HEK293 (cell line): ENCODE data around the gene CD79A.

ENCODE experiments used
- CTCF ChIA-PET: fragments of 350-600 bp; formaldehyde crosslinking; extraction: SDS; loops from one replicate; lab custom pipeline; 2021; ENCODE audit warnings: antibody characterized with exemption; lab: Yijun Ruan, JAX
- POLR2A ChIA-PET: fragments of 300-600 bp; formaldehyde crosslinking; extraction: SDS; loops from one replicate; lab custom pipeline; 2020; ENCODE audit warnings: antibody characterized with exemption, inconsistent platforms; lab: Yijun Ruan, JAX
- H3K27ac ChIP-seq: fragments of 200-500 bp; sonication (Bioruptor generic); 2 replicates; pipeline ENCODE4 v1.5.1; 2014; ENCODE audit warnings: low read depth, low read length, control low read depth, inconsistent platforms; ENCODE audit errors: extremely low read depth
- H3K36me3 ChIP-seq, 2 experiments: fragments of 200-500 bp in 1 of 2; sonication (Bioruptor generic) in 1 of 2; 1 replicate in 1 of 2; 2 replicates in 1 of 2; pipeline ENCODE4 v1.5.1; 2014 to 2017; ENCODE audit warnings: inconsistent platforms in 2 of 2, low read length in 2 of 2; ENCODE audit not compliant: control insufficient read depth in 2 of 2, insufficient read depth in 1 of 2
- H3K4me1 ChIP-seq: fragments of 200-500 bp; sonication (Bioruptor generic); 2 replicates; pipeline ENCODE4 v1.5.1; 2014; ENCODE audit warnings: mild to moderate bottlenecking, low read length, inconsistent platforms; ENCODE audit not compliant: control insufficient read depth, insufficient read depth
- H3K4me3 ChIP-seq: 2 replicates; pipeline ENCODE4 v1.5.1; 2011; ENCODE audit warnings: low read depth, mild to moderate bottlenecking, control low read depth, low read length, moderate library complexity
- H3K9me3 ChIP-seq: fragments of 200-500 bp; sonication (Bioruptor generic); 2 replicates; pipeline ENCODE4 v1.5.1; 2014; ENCODE audit warnings: low read depth, low read length, inconsistent platforms; ENCODE audit not compliant: control insufficient read depth, insufficient read depth
- BCL11A ChIP-seq: fragments of 450-650 bp; formaldehyde crosslinking; IDR thresholded peaks from 2 replicates; pipeline ENCODE4 v1.5.1; 2016; ENCODE audit warnings: low read depth, missing biosample characterization, missing genetic modification characterization
- CTCF ChIP-seq: fragments of 450-650 bp; formaldehyde crosslinking; IDR thresholded peaks from 2 replicates; pipeline ENCODE4 v1.5.1; 2016; ENCODE audit warnings: missing biosample characterization, missing genetic modification characterization
- GLI4 ChIP-seq: fragments of 450-650 bp; formaldehyde crosslinking; IDR thresholded peaks from 2 replicates; pipeline ENCODE4 v1.5.1; 2016; ENCODE audit warnings: missing biosample characterization, missing genetic modification characterization
- KLF1 ChIP-seq: fragments of 450-650 bp; formaldehyde crosslinking; IDR thresholded peaks from 2 replicates; pipeline ENCODE4 v1.5.1; 2016; ENCODE audit warnings: missing biosample characterization, missing genetic modification characterization
- KLF10 ChIP-seq: fragments of 450-650 bp; IDR thresholded peaks from 2 replicates; pipeline ENCODE4 v1.5.1; 2018; ENCODE audit warnings: missing biosample characterization, mild to moderate bottlenecking, missing genetic modification characterization
- PRDM6 ChIP-seq: fragments of 450-650 bp; formaldehyde crosslinking; IDR thresholded peaks from 2 replicates; pipeline ENCODE4 v1.5.1; 2017; ENCODE audit warnings: missing biosample characterization, missing genetic modification characterization
- SP7 ChIP-seq: fragments of 450-650 bp; formaldehyde crosslinking; IDR thresholded peaks from 2 replicates; pipeline ENCODE4 v1.5.1; 2016; ENCODE audit warnings: missing biosample characterization, missing genetic modification characterization
- ZBTB17 ChIP-seq: fragments of 450-650 bp; formaldehyde crosslinking; IDR thresholded peaks from 2 replicates; pipeline ENCODE4 v1.5.1; 2016; ENCODE audit warnings: missing biosample characterization, missing genetic modification characterization
- ZIC2 ChIP-seq: fragments of 450-650 bp; formaldehyde crosslinking; IDR thresholded peaks from 2 replicates; pipeline ENCODE4 v1.5.1; 2016; ENCODE audit warnings: missing biosample characterization, missing genetic modification characterization
- ZNF223 ChIP-seq: fragments of 450-650 bp; formaldehyde crosslinking; IDR thresholded peaks from 2 replicates; pipeline ENCODE4 v1.5.1; 2016; ENCODE audit warnings: missing biosample characterization, missing genetic modification characterization
- ZNF266 ChIP-seq: fragments of 450-650 bp; formaldehyde crosslinking; IDR thresholded peaks from 2 replicates; pipeline ENCODE4 v1.5.1; 2016; ENCODE audit warnings: missing biosample characterization, missing genetic modification characterization, low read depth
- ZNF366 ChIP-seq: fragments of 450-650 bp; formaldehyde crosslinking; conservative IDR thresholded peaks from 2 replicates; pipeline ENCODE4 v1.5.1; 2016; ENCODE audit warnings: missing biosample characterization, missing genetic modification characterization
- ZNF394 ChIP-seq: fragments of 450-650 bp; formaldehyde crosslinking; IDR thresholded peaks from 2 replicates; pipeline ENCODE4 v1.5.1; 2016; ENCODE audit warnings: missing biosample characterization, missing genetic modification characterization, mild to moderate bottlenecking, moderate library complexity, borderline replicate concordance
- ZNF510 ChIP-seq: fragments of 450-650 bp; formaldehyde crosslinking; IDR thresholded peaks from 2 replicates; pipeline ENCODE4 v1.5.1; 2018; ENCODE audit warnings: mild to moderate bottlenecking, missing genetic modification characterization, missing biosample characterization; ENCODE audit not compliant: insufficient replicate concordance
- ZNF514 ChIP-seq: fragments of 450-650 bp; formaldehyde crosslinking; IDR thresholded peaks from 2 replicates; pipeline ENCODE4 v1.5.1; 2016; ENCODE audit warnings: missing biosample characterization, missing genetic modification characterization
- ZNF529 ChIP-seq: fragments of 450-650 bp; formaldehyde crosslinking; IDR thresholded peaks from 2 replicates; pipeline ENCODE4 v1.5.1; 2017; ENCODE audit warnings: missing genetic modification characterization, missing biosample characterization; ENCODE audit not compliant: insufficient replicate concordance
- ZNF549 ChIP-seq: fragments of 450-650 bp; IDR thresholded peaks from 2 replicates; pipeline ENCODE4 v1.5.1; 2018; ENCODE audit warnings: missing biosample characterization, missing genetic modification characterization, mild to moderate bottlenecking, inconsistent platforms, moderate library complexity
- ZNF600 ChIP-seq: fragments of 450-650 bp; formaldehyde crosslinking; IDR thresholded peaks from 2 replicates; pipeline ENCODE4 v1.5.1; 2016; ENCODE audit warnings: missing biosample characterization, missing genetic modification characterization
- ZNF624 ChIP-seq: fragments of 450-650 bp; formaldehyde crosslinking; IDR thresholded peaks from 2 replicates; pipeline ENCODE4 v1.5.1; 2017; ENCODE audit warnings: missing biosample characterization, missing genetic modification characterization
- ZNF658 ChIP-seq: fragments of 450-650 bp; formaldehyde crosslinking; IDR thresholded peaks from 2 replicates; pipeline ENCODE4; 2016; ENCODE audit warnings: missing biosample characterization, missing genetic modification characterization
- ZNF701 ChIP-seq: fragments of 450-650 bp; formaldehyde crosslinking; IDR thresholded peaks from 2 replicates; pipeline ENCODE4 v1.5.1; 2016; ENCODE audit warnings: missing biosample characterization, missing genetic modification characterization
- ZSCAN18 ChIP-seq: fragments of 450-650 bp; formaldehyde crosslinking; IDR thresholded peaks from 2 replicates; pipeline ENCODE4 v1.5.1; 2016; ENCODE audit warnings: missing biosample characterization, missing genetic modification characterization
- TF ChIP-seq, protein P1 (sequence below): fragments of 450-650 bp; formaldehyde crosslinking; IDR thresholded peaks from 2 replicates; pipeline ENCODE4 v1.5.1; 2016; ENCODE audit warnings: missing biosample characterization, missing genetic modification characterization
- TF ChIP-seq, protein P2 (sequence below): fragments of 450-650 bp; formaldehyde crosslinking; IDR thresholded peaks from 2 replicates; pipeline ENCODE4 v1.5.1; 2016; ENCODE audit warnings: missing biosample characterization, missing genetic modification characterization

Gene CD79A

GRCh38 chr19:41921577-41922576, 44.8 kb downstream of the CD79A start:
- CTCF ChIA-PET, result interaction anchor here (0.8 kb wide), 1 partner anchor 36 kb away, joined by 4 read pairs; no protein-coding TSS in a partner anchor
- Histone ChIP-seq H3K4me3 (no peak overlapping the region), H3K4me1 (no peaks in the 10 kb centered on the region), H3K27ac (no peak overlapping the region), H3K36me3 (no peaks in the 10 kb centered on the region), H3K9me3 (no peaks in the 10 kb centered on the region)
- no peak for TF ChIP-seq PRDM6
- no peak for TF ChIP-seq ZNF529 (tag by site-specific recombination)
- TF ChIP-seq ZIC2 (tag by site-specific recombination), result peak; percentile 48; the same call in 1 of the 2 replicates
- TF ChIP-seq, protein P1, sequence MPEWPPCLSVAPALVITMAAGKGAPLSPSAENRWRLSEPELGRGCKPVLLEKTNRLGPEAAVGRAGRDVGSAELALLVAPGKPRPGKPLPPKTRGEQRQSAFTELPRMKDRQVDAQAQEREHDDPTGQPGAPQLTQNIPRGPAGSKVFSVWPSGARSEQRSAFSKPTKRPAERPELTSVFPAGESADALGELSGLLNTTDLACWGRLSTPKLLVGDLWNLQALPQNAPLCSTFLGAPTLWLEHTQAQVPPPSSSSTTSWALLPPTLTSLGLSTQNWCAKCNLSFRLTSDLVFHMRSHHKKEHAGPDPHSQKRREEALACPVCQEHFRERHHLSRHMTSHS (tag by site-specific recombination), result no peak
- TF ChIP-seq SP7 (tag by site-specific recombination), result no peak
- no peak for TF ChIP-seq CTCF (tag by site-specific recombination)
- TF ChIP-seq ZNF266 (tag by site-specific recombination), result no peak
- TF ChIP-seq ZNF658 (tag by site-specific recombination), result no peak
- TF ChIP-seq GLI4 (tag by site-specific recombination), result no peak
- no peak for TF ChIP-seq BCL11A
- no peak for TF ChIP-seq ZNF394
- TF ChIP-seq ZNF600 (tag by site-specific recombination), result 0 out of 2 replicates have a peak, but pooled peaks have one; percentile 28
- TF ChIP-seq ZNF549 (tag by site-specific recombination), result no peak
- TF ChIP-seq ZBTB17 (tag by site-specific recombination), result peak; percentile 55
- no peak for TF ChIP-seq ZSCAN18
- TF ChIP-seq ZNF366 (tag by site-specific recombination), result peak; percentile 33; the same call in 1 of the 2 replicates
- TF ChIP-seq ZNF701 (tag by site-specific recombination), result no peak
- TF ChIP-seq, protein P2, sequence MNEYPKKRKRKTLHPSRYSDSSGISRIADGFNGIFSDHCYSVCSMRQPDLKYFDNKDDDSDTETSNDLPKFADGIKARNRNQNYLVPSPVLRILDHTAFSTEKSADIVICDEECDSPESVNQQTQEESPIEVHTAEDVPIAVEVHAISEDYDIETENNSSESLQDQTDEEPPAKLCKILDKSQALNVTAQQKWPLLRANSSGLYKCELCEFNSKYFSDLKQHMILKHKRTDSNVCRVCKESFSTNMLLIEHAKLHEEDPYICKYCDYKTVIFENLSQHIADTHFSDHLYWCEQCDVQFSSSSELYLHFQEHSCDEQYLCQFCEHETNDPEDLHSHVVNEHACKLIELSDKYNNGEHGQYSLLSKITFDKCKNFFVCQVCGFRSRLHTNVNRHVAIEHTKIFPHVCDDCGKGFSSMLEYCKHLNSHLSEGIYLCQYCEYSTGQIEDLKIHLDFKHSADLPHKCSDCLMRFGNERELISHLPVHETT (tag by site-specific recombination), result no peak
- peak; percentile 74 for TF ChIP-seq KLF1 (tag by site-specific recombination)
- no peak for TF ChIP-seq KLF10 (tag by site-specific recombination)
- no peak for TF ChIP-seq ZNF624
- TF ChIP-seq ZNF510 (tag by site-specific recombination), result no peak
- no peak for TF ChIP-seq ZNF514 (tag by site-specific recombination)
- TF ChIP-seq ZNF223 (tag by site-specific recombination), result no peak
- POLR2A ChIA-PET, result interaction anchor here (0.6 to 0.7 kb wide), 3 partner anchors 17 to 1351 kb away, joined by 3 to 4 read pairs (median 3); no protein-coding TSS in a partner anchor
